KMS-11 (cell line): ENCODE data around the gene PDE8B.

ENCODE experiments used
- H2AFZ ChIP-seq: fragments of 200-600 bp; sonication (generic); 2 replicates; pipeline ENCODE4 v1.6.1; 2016; ENCODE audit warnings: antibody characterized with exemption, mixed run types, low read depth
- H3K27ac ChIP-seq: fragments of 200-600 bp; sonication (generic); 2 replicates; pipeline ENCODE4 v1.6.1; 2016; ENCODE audit warnings: mild to moderate bottlenecking, mixed run types
- H3K27me3 ChIP-seq: fragments of 200-600 bp; sonication (generic); 2 replicates; pipeline ENCODE4 v1.6.1; 2017; ENCODE audit warnings: mild to moderate bottlenecking, low read depth, mixed run types, moderate library complexity; ENCODE audit not compliant: insufficient read depth
- H3K36me3 ChIP-seq: fragments of 200-600 bp; sonication (generic); 2 replicates; pipeline ENCODE4 v1.6.1; 2017; ENCODE audit warnings: mild to moderate bottlenecking, mixed run types; ENCODE audit not compliant: insufficient read depth
- H3K4me1 ChIP-seq: fragments of 200-600 bp; sonication (generic); 2 replicates; pipeline ENCODE4 v1.6.1; 2016; ENCODE audit warnings: mild to moderate bottlenecking, low read depth, mixed run types; ENCODE audit not compliant: poor library complexity, severe bottlenecking
- H3K4me2 ChIP-seq: fragments of 200-600 bp; sonication (generic); 2 replicates; pipeline ENCODE4 v1.7.0; 2016; ENCODE audit warnings: mild to moderate bottlenecking, mixed run types
- H3K4me3 ChIP-seq: fragments of 200-600 bp; sonication (generic); IDR thresholded peaks from 2 replicates; pipeline ENCODE4 v1.6.1; 2017; ENCODE audit warnings: low read depth, low read length, mixed read lengths; ENCODE audit not compliant: insufficient read depth
- H3K79me2 ChIP-seq: fragments of 200-600 bp; sonication (generic); 2 replicates; pipeline ENCODE4 v1.6.1; 2016; ENCODE audit warnings: low read depth, mixed run types; ENCODE audit not compliant: insufficient read depth
- H3K9ac ChIP-seq: fragments of 200-600 bp; sonication (generic); 2 replicates; pipeline ENCODE4 v1.6.1; 2016; ENCODE audit warnings: mild to moderate bottlenecking, mixed run types
- H4K20me1 ChIP-seq: fragments of 200-600 bp; sonication (generic); 2 replicates; pipeline ENCODE4 v1.6.1; 2016; ENCODE audit warnings: mild to moderate bottlenecking, mixed run types; ENCODE audit not compliant: insufficient read depth
- CTCF ChIP-seq: fragments of 200-600 bp; sonication (generic); conservative IDR thresholded peaks from 2 replicates; pipeline ENCODE4 v1.6.1; 2017; ENCODE audit warnings: low read depth, mild to moderate bottlenecking, antibody characterized with exemption, low read length, moderate library complexity, mixed read lengths

The PDE8B gene

GRCh38 chr5:77438071-77438470, 227.6 kb downstream of the PDE8B start:
- no peak overlapping the region for H2AFZ ChIP-seq
- H3K4me1 ChIP-seq, result no peaks in the 10 kb centered on the region
- H3K4me2 ChIP-seq, result no peak overlapping the region
- no peaks in the 10 kb centered on the region for H3K27me3 ChIP-seq
- H3K9ac ChIP-seq, result no peak overlapping the region
- H3K36me3 ChIP-seq, result no peaks in the 10 kb centered on the region
- TF ChIP-seq CTCF, result no peak
- no peaks in the 10 kb centered on the region for H3K79me2 ChIP-seq
- H3K4me3 ChIP-seq, result no peak overlapping the region
- no peak overlapping the region for H3K27ac ChIP-seq
- H4K20me1 ChIP-seq, result no peaks in the 10 kb centered on the region

- no peak overlapping the region for H3K9ac ChIP-seq
- H4K20me1 ChIP-seq, result no peaks in the 10 kb centered on the region
- H3K27me3 ChIP-seq, result no peaks in the 10 kb centered on the region
- TF ChIP-seq CTCF, result no peak
- H2AFZ ChIP-seq, result no peak overlapping the region
- H3K4me2 ChIP-seq, result no peak overlapping the region
- H3K79me2 ChIP-seq, result no peaks in the 10 kb centered on the region
- no peak overlapping the region for H3K4me3 ChIP-seq
- H3K4me1 ChIP-seq, result no peaks in the 10 kb centered on the region
- H3K27ac ChIP-seq, result no peak overlapping the region
- H3K36me3 ChIP-seq, result no peaks in the 10 kb centered on the region
Measured at GRCh38 chr5:77443670-77444069, 233.2 kb downstream of the PDE8B start.

- Histone ChIP-seq H3K4me3 (no peak overlapping the region), H3K4me2 (no peak overlapping the region)
- TF ChIP-seq CTCF, result no peak
Measured at GRCh38 chr5:77444356-77444755, 233.9 kb downstream of the PDE8B start.

GRCh38 chr5:77448831-77449230, 238.4 kb downstream of the PDE8B start:
- H3K36me3 ChIP-seq, result no peaks in the 10 kb centered on the region
- no peaks in the 10 kb centered on the region for H3K4me1 ChIP-seq
- H3K27me3 ChIP-seq, result no peaks in the 10 kb centered on the region
- H4K20me1 ChIP-seq, result no peaks in the 10 kb centered on the region
- H3K4me2 ChIP-seq, result no peak overlapping the region
- H3K79me2 ChIP-seq, result no peaks in the 10 kb centered on the region
- H3K9ac ChIP-seq, result no peak overlapping the region
- H3K4me3 ChIP-seq, result no peak overlapping the region
- no peak overlapping the region for H3K27ac ChIP-seq
- no peak overlapping the region for H2AFZ ChIP-seq
- no peak for TF ChIP-seq CTCF

More at GRCh38 chr5:77444356-77444755, 233.9 kb downstream of the PDE8B start:
- H3K27me3 ChIP-seq, result no peaks in the 10 kb centered on the region
- no peaks in the 10 kb centered on the region for H3K36me3 ChIP-seq
- no peaks in the 10 kb centered on the region for H3K4me1 ChIP-seq
- no peak overlapping the region for H3K27ac ChIP-seq
- no peak overlapping the region for H2AFZ ChIP-seq
- no peaks in the 10 kb centered on the region for H3K79me2 ChIP-seq
- H3K9ac ChIP-seq, result no peak overlapping the region
- H4K20me1 ChIP-seq, result no peaks in the 10 kb centered on the region
